HG02943 (cell line): Measurements from ENCODE around the gene WDR70.
"Not testable (repeated sequence)": the region's sequence is repeated elsewhere in the genome, so short reads cannot be mapped to it uniquely, and the experiment has no call there.

Experiments
- ATAC-seq: cut with Tn5 transposase; IDR thresholded peaks from one replicate; pipeline ENCODE4 v1.9.1; 2021; ENCODE audit warnings: mild to moderate bottlenecking, low read depth, moderate library complexity; ENCODE audit not compliant: unreplicated experiment

Gene WDR70

DNA sequence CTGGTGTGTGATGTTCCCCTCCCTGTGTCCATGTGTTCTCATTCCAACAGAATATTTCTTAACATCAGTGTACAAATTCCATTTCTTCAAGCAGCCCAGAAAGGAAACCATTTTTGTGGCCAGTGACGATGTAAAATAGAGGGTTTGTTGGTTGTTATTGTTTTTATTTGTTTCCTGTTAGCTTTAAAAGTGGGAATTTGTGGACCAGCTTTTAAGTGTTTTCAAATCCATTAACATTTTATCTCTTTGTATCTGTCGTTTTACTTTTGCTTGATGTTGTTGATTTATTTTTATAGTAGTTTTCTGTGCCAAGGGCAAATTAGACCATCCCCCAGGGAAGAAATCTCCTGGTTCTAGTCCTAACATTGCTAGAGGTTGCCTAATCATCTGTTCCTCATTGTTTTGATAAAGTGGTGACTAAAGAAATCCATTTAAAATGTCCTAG, 360.7 kb downstream of the WDR70 start:
- ATAC-seq: no peak

DNA sequence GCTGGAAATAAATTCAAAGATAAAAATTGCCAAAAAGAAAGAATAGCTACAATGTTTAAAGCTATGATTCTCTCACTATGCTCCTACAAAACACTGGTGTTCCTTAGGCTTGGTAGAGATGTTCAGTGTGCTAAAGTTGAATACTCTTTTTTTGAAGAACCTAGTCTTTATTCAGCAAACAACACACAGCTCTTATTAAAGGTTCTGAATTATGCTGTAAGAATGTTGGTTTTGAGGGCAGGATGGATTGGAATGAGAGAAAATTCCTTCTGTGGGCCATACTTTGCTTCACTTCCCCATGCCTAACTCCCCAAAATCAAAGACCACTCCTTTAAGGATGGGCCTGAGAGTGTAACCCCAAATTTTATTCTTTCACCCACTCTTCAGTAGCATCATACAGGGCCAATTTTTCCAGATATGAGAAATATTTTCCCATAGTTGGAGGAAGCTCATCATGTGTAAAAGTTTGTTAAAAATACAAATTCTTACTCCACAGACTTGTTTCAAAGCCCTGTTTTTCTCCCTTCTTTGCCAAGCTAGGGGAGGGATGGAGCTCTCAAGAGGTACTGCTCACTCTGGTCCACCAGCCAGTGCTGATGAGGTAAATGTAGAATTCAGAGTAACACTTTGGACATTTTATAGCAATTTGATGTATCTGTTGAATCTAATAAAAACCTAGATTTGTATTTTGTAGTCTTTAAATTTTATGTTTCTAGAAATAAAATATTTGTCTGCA, 361.4 kb downstream of the WDR70 start:
- ATAC-seq: no peak

DNA sequence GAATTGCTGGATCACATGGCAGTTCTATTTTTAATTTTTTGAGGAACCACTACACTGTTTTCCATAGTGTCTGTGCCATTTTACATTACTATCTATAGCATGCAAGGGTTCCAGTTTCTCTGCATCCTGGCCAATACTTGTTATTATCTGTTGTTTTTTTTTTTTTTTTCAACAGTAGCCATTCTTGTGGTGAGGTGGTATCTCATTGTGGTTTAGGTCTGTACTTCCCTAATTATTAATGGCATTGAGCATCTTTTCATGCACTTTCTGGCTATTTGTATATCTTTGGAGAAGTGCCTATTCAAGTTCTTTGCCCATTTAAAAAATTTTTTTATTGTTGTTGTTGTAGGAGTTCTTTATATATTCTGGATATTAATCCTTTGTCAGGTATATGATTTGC, 363.0 kb downstream of the WDR70 start:
- no peak for ATAC-seq

DNA sequence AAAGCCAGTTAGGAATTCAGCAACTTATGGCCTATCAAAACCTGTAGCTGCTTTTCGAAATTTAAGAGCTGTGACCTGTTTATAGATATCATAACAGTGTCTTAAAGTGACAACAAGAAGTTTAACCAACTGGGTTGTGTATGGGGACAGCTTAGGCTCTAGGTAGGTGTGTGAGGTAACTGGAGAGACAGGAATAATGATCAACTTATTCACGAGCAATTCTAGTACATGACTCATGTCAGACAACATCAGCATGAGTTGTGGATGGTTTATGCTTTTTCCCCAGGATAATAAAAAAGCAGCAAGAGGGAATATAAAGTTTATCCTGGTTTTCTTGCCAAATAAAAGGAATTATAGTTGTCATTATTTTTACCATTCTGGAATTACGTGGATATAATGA, 372.1 kb downstream of the WDR70 start:
- no peak for ATAC-seq

DNA sequence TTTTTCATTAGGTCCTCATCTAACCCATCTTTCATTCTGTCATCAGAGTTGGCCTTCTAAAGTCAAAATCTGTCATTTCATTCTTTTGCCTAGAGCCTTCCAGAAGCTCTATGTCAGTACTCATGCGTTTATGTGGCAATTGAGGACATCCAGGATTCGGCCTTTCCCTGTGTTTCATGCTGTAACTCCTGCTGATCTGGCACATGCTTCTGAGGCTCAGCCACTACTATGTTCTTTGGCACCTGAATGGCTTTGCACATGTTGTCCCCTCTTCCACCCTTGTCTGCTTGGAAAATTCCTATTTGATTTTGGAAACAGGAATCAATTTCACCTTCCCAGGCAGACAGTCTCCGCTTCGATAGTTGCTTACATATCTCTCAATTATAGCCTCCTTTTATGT, 375.9 kb downstream of the WDR70 start:
- ATAC-seq: no peak

DNA sequence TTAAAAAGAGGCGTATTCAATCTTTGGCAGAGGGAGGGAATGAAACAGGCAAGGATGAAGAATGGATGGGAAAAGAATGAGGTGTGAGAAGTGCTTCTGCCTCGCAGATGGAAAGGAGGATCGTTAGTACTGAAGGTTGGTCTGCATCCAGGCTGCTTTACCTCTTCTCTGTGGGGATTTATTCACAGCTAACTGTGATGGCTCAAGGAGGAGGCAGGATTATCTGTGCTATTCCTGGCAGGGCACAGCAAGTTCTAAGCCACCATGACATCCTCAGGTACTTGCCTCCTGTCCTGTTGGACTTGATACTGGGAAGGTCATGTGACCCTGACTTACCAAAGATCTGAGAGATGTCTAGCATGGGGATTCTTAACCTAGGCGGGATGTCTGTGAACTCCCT, 376.5 kb downstream of the WDR70 start:
- no peak for ATAC-seq

DNA sequence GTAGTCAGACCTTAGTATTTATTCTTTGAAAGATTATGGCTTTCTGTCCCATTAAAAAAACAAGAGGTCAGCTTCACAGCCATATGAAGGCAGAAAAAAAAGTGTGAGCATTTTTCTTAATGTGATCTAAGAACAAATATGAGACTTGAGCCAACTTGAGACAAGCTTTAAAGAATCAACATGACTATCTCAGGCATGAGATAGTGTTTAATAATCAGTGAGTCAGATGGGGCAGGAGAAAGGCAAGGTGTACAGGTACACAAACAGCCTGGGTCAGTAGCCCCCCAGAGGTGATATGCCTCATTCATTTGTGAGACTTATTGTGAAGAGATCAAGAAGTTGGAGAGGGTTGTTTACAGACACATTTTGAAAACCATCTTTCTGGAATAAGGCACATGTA, 377.1 kb downstream of the WDR70 start:
- no peak for ATAC-seq

DNA sequence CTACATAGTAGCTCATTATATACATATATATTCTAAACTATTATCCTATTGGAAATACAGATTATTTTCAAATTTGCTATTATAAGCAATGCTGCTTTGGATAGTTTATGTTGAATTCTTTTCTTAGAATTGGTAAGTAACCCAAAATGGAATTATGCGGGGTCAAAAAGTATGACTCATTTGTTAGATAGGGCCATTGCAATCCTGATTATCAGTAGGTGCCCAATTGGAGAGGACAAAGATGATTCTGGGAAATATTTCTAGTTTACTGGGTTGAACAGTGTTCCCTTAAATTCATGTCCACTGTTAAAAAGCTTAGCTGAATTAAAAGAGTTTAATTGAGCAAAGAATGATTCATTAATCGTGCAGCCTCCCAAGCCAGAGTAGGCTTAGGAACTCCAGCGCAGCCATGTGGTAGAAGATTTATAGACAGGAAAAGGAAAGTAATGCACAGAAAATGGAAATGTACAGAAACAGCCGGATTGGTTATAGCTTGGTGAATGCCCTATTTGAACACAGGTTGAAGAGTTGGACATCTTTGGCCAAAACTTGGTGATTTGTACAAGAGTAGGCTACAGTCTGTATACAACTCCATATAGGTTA, 379.0 kb downstream of the WDR70 start:
- no peak for ATAC-seq

DNA sequence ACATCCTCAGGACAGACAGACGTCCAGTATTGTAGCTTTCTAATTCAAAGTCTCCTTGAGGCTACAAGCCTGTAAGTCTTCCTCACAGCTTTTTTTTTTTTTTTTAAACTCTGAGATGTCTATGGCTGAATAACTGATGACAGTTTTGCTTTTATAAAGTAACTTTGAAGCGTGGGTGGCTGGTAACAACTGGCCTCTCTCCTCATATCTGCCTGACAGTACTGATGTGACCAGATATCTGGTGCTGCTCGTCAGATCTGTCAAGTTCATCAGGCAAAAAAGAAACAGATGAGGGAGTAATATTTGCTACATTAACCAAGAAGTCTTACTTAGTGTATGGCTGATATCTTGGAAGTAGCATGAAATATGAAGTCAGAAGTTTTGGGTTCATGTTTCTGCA, 388.1 kb downstream of the WDR70 start:
- no peak for ATAC-seq

DNA sequence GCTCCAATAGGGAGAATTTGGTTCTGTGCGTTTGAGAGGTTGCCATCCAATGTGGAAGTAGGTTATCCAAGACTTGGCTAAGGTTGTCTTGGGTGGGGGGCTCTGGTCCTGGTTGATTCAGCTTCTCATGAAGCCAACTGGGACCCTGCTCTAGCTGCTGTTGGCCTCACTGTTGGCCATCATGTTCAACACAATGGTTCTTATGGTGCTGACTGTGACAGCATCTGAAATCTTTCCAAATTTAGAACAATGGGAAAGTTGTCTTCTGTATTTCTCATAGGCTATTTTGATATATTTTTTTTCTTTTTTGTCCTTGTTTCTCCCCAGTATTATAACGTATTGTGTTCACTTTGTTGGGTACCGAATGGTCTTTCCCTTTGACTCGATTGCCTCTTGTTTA, 388.8 kb downstream of the WDR70 start:
- ATAC-seq: no peak

DNA sequence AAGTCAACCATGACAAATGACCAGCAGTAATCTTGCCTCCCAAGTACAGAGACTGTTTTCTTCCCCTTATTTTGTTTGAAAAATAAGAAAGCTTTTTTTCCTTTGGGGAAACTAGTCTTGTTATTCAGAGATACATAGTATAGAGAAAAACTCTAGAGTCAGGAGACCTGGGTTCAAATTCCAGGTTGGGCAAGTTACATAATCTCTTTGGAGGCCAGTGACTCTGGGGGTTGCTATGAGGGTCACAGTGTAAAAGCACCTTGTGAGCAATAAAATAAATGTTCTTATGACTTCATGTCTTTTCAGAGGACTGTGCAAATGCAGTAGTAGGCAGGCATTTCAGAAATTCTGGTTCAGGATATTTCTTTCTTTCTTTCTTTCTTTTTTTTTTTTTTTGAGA, 389.3 kb downstream of the WDR70 start:
- no peak for ATAC-seq

DNA sequence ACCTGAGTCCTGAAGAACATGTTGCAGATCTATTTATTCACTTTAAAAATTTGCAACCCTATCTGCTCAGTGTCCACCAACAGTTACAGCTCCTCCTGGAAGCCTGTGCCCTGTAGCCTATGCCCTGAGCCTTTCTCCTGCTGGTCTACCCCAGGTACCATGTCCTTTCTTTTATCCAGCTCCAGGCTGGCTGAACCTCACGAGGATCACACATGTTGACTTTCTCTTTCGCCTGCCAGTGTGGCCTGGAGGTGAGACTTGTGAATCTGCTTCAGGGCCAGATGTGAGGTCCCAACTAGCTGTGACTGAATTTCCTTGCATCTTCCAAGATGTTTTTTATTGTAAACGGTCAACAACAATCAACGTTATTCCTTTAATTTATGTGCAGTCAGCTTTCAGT, 390.0 kb downstream of the WDR70 start:
- no peak for ATAC-seq

DNA sequence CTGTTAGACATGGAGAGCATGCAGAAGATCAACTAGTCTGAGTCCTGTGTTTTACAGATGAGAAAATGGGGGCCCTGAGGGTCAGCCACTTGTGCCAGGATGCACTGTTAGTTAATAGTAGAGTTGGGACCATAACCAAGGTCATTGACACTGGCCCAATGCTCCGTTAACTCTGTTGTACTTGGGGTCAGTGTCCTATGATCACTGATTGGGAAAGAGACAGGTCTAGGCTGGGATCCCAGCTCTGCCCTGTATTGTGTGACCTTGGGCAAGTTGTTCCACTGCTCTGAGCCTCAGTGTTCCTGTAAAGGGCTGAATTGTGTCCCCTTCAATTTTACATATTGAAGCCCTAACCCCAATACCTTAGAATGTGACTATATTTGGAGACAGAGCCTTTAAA, 390.7 kb downstream of the WDR70 start:
- no peak for ATAC-seq

DNA sequence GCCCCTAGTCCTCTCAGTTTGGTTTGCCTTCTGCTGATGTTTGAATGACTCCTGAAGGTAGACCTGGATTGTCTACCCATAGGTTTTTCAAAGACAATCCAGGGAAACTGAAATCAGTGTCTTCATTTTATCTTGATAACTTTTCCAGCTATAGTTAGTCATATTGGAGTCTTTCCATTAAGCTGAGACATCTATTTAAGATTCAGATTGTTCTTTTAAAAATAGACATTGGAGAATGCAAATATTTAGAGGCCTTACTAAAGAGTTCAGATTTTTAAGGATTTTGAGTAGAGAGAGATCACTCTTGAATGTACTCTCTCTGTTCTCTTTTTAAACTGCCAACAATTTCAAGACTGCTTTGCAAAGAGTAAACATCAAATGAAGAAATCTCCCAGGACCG, 391.7 kb downstream of the WDR70 start:
- no peak for ATAC-seq

DNA sequence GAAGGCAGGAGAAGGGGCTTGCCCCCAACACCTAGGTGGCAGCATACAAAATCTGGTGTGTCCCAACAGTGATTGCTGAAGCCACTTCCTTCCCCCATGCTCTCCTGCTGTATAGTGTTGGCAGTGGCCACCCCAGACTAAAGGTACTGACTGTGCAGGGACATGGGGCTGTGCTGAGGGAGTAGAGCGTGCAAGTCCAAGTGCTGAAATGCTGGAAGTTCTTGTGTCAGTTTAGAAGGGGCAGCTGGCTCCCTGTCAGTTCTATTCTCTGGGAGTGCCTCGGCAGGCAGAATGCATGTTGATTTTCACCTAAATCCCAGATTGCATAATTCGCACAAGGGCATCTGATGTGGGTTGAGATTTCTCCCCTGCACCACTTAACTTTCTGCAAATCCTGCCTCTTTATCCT, 392.1 kb downstream of the WDR70 start:
- ATAC-seq: no peak

DNA sequence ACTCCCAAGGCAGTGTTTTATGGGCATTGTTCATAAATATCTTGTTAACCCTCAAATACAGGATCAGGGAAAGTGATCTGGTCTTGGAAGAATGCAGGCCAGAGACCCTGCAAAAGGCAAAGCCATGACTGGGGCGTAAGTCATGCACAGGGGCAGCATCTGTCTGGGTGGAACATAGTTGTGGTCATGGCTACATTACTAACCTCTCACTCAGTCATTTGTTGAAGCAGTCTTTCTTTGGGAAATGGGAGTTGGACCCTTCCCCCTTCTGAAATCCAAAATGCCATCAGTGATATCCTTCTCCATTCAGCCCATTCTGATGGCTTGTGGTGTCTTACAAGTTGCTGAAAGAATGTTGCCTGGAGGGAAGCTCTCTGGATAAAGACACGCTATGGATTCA, 392.6 kb downstream of the WDR70 start:
- no peak for ATAC-seq

DNA sequence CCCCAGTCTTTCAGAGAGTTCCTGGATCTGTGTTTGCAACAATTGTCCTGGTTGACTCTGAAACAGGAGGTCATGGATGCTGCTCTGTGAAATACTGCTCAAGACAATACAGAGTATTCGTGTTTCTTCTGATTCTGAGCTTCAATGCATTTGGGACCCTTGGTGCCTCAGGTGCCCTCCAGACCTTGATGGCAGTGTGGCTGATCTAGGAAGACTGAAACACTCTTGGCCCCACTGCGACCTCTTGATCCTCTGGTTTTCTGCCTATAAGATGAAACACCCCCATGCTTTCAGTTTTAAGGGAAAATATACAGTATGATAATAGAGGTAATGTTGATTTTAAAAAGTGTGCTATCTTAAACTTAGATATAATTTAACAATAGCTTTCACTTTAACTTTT, 393.1 kb downstream of the WDR70 start:
- no peak for ATAC-seq

DNA sequence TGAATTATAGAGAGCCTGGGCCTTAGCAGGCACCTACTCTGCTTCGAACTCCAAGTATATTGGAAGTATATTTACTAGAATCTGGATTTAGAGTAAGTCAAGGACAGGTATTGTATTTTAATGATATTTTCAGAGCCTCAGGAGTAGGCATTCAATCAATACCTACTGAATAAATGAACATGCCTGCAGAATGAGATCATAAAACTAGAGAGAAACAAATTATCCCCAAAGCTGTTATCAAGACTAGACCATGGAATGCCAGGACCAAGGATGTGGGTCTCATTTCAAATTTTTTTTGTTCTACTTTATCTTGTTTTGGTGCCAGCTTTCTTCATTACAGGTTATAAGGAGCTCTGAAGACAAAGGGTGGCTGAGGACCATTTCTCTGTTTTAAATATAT, 394.7 kb downstream of the WDR70 start:
- ATAC-seq: no peak

DNA sequence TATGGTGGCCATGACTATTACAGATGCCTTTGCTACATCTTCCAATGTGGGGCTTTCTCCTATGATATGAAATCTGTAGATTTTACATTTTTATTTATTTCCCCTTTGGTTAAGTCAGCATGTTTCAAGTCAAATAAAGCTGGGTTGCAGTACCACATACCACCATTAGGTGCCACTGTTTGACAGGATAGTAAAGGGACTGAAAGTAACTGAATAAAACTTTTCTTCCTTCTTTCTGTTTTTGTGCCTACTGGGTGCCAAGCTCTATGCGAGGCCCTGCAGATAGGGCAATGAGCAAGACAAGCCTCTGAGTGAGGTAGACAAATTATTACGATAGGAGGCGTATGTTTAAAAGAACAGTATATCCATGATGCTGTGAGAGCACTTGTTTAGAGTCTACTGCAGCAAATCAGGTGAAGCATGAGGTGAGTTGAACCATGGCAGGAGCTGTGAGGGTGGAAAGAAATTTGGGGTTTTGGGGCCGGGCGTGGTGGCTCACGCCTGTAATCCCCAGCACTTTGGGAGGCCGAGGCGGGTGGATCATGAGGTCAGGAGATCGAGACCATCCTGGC, 395.9 kb downstream of the WDR70 start:
- ATAC-seq: no peak

DNA sequence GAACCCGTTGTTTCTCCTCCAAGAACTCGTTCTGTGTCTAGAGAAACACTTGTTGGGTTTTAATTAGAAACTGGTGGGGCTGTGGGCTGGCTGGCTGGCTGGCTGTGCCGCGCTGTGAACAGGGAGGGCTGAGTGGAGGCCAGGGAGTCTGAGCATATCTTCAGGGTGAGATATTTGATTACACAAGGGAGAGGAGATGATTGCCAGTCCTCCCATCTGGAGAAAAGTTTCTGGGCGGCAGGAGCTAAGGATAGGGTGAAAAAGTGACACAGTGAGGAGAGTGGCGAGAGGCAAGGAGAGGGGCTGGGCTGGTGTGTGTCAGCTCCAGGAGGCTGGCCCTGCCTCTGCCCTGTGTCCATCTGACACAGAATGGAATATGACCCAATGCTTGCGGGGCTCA, 397.7 kb downstream of the WDR70 start:
- ATAC-seq: no peak

DNA sequence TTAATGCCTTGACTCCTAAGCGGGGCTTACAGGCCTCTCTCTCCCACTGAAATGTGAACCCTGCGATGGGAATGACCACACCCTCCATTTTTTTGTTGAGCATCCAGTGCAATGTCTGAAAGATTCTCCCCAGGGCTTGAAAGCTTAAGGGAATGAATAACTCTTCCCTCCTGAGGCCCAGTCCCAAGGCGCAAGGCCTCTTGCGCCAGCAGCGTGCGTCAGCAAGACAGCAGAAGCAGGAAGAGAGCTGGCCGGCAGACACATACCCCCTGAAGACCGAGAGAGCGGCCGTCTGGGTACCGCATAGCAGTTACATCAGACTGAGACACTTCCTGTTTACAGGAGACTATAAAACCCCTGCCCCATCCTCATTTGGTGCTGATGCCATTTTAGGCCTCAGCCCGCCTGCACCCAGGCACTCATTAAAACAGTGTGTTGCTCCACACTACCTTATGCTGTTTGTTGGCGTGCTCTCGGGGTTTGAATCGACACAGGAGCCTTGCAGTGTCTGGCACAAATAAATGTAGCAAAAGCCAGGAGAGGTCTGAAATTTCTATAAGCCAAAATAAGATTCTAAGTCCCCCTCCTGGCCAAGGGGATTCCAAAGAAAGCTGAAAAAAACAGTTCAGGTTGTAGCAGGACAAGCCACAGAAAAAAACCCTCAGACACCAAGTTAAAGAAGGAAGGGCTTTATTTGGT, 398.5 kb downstream of the WDR70 start:
- ATAC-seq: no peak

DNA sequence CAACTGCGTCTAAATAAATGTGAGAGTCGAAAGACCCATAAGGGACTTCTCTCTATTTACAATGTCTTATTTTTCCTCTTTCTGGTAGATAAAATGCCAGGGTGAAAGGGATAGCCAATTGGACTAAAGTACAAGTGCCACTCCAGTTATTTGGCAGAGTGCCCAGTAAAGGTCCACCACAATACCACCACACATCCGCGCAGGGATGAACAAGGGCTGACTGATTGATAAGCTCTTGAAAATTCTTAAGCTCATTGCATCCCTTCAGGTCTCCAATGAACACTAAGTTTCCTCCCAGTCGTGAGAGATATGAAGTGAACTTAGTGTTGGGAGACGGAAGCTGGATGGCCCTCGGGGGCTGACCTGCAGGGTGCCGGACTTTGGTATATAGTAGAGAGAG, 402.3 kb downstream of the WDR70 start:
- not testable (repeated sequence) for ATAC-seq
